ENCODE data around the gene LEF1. TPM values are rescaled to one million over a fixed set of nuclear protein-coding genes. Genes with fewer than 3 reads are reported as not detected.

LEF1 gene
- 1.2 and 4.2 TPM in 2 replicates for total RNA-seq

- TF ChIP-seq, protein P1, sequence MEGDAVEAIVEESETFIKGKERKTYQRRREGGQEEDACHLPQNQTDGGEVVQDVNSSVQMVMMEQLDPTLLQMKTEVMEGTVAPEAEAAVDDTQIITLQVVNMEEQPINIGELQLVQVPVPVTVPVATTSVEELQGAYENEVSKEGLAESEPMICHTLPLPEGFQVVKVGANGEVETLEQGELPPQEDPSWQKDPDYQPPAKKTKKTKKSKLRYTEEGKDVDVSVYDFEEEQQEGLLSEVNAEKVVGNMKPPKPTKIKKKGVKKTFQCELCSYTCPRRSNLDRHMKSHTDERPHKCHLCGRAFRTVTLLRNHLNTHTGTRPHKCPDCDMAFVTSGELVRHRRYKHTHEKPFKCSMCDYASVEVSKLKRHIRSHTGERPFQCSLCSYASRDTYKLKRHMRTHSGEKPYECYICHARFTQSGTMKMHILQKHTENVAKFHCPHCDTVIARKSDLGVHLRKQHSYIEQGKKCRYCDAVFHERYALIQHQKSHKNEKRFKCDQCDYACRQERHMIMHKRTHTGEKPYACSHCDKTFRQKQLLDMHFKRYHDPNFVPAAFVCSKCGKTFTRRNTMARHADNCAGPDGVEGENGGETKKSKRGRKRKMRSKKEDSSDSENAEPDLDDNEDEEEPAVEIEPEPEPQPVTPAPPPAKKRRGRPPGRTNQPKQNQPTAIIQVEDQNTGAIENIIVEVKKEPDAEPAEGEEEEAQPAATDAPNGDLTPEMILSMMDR (conservative IDR thresholded peaks at IDR 0.05; ENCODE audit: low read depth, low read length): no peak
- peak within 1 kb of the TSS; percentile 68 for H3K4me3 ChIP-seq (ENCODE audit: low read depth, low read length)
- no peak for DNase-seq (ENCODE audit: low read depth)
These were observed at the start of gene LEF1 for GRCh38 chr4:108168671-108169523. LEF1 (minus strand) TSS chr4:108168932; CDS start chr4:108167767, 1,165 bp downstream.

GRCh38 chr4:108216510-108216909 is 47.8 kb upstream of the LEF1 start:
- TF ChIP-seq, protein P1 (conservative IDR thresholded peaks at IDR 0.05; ENCODE audit: low read depth, low read length): no peak
- DNase-seq (ENCODE audit: low read depth): no peak
- H3K4me3 ChIP-seq (ENCODE audit: low read depth, low read length): no peak overlapping the region

- DNase-seq (ENCODE audit: low read depth): no peak
- H3K4me3 ChIP-seq (ENCODE audit: low read depth, low read length): no peak overlapping the region
- TF ChIP-seq, protein P1 (conservative IDR thresholded peaks at IDR 0.05; ENCODE audit: low read depth, low read length): no peak
These were observed 46.3 kb upstream of the LEF1 start for GRCh38 chr4:108215055-108215454.

- TF ChIP-seq, protein P1 (conservative IDR thresholded peaks at IDR 0.05; ENCODE audit: low read depth, low read length): no peak
- DNase-seq (ENCODE audit: low read depth): no peak
- no peak overlapping the region for H3K4me3 ChIP-seq (ENCODE audit: low read depth, low read length)
These were observed 45.0 kb upstream of the LEF1 start for GRCh38 chr4:108213723-108214122.

DNA sequence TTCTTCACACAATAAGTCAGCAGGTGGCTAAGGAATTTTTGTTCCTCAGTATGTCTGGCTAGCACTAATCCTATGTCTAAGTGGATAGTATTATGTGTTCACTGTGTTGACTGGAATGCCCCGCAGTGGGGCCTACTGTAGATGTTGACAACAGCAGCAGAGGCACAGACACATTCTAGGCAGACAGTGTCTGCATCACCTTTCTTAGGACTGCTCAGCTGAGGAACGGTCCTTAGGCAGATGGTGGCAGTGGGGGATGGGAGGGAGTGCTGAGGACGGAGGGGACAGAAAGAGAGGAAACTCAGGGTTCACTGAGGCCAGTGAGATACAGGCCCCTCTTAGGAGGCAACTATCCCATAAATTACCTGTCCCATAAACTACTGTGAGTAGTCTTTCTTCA is 44.6 kb upstream of the LEF1 start:
- H3K4me3 ChIP-seq (ENCODE audit: low read depth, low read length): no peak overlapping the region
- TF ChIP-seq, protein P1 (conservative IDR thresholded peaks at IDR 0.05; ENCODE audit: low read depth, low read length): no peak
- no peak for DNase-seq (ENCODE audit: low read depth)

DNA sequence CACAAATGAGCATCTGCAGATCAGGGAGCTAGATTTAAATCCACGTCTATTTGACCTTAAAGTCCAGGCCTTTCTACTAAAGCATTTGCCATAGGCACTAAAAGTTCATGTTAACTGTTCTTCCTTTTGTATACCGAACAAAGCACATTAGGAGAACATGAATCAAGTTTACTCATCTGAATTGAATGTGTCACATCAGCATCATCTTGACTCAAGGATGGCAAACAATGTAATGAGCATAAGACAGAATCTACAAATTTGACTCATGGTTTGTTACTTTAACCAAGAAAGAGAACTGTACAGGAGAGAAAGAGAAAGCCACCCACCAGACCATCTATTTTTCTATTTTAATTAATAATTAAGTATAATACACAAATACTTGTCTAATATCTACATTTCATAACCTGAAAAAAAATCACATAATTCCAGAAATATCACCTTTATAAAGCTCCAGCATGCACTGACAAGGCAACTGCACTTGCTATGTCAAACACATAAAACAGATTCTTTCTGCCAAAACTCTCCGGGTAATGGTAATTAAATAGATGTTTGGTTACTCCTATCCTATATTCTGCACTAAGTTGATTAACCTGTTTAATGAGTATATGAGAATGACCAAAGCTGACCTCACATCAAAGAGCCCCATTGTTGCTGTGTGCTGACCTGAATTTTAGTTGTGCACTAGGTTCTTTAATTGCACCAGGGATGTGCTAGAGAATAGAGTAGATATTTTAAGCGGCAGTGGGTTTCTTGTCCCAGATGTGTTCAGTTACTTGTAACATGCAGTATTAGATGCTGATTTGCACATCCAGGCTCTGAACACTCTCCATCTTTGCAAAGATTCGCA is 42.5 kb upstream of the LEF1 start:
- peak; percentile 22 for DNase-seq (ENCODE audit: low read depth)
- TF ChIP-seq, protein P1 (conservative IDR thresholded peaks at IDR 0.05; ENCODE audit: low read depth, low read length): no peak
- H3K4me3 ChIP-seq (ENCODE audit: low read depth, low read length): no peak overlapping the region
